GF-D8 (cell line): ENCODE data around the gene TMEM117.
"Not testable (repeated sequence)": the region's sequence is repeated elsewhere in the genome, so short reads cannot be mapped to it uniquely, and the experiment has no call there.

ENCODE experiments used
- DNase-seq: peaks from one replicate; lab custom pipeline; 2025; lab: John Stamatoyannopoulos, UW

The TMEM117 gene

GRCh38 chr12:44299524-44299923 is 463.6 kb downstream of the TMEM117 start:
- DNase-seq: no peak

GRCh38 chr12:44307506-44308168 is 471.8 kb downstream of the TMEM117 start:
- DNase-seq: no peak

GRCh38 chr12:44313188-44313587 is 477.3 kb downstream of the TMEM117 start:
- no peak for DNase-seq

- no peak for DNase-seq
Measured at GRCh38 chr12:44314007-44314500, 478.2 kb downstream of the TMEM117 start.

- DNase-seq: no peak
Measured at GRCh38 chr12:44317651-44318126, 481.8 kb downstream of the TMEM117 start.

- no peak for DNase-seq
Measured at GRCh38 chr12:44331269-44331668, 495.4 kb downstream of the TMEM117 start.

GRCh38 chr12:44334347-44334746 is 498.5 kb downstream of the TMEM117 start:
- DNase-seq: no peak

GRCh38 chr12:44335030-44335429 is 499.1 kb downstream of the TMEM117 start:
- no peak for DNase-seq

GRCh38 chr12:44336577-44336976 is 500.7 kb downstream of the TMEM117 start:
- DNase-seq: no peak

GRCh38 chr12:44342371-44342770 is 506.5 kb downstream of the TMEM117 start:
- no peak for DNase-seq

- no peak for DNase-seq
Measured at GRCh38 chr12:44347145-44347544, 511.3 kb downstream of the TMEM117 start.

GRCh38 chr12:44357494-44357893 is 521.6 kb downstream of the TMEM117 start:
- no peak for DNase-seq

GRCh38 chr12:44358636-44359035 is 522.8 kb downstream of the TMEM117 start:
- DNase-seq: no peak

- DNase-seq: no peak
Measured at GRCh38 chr12:44362947-44363346, 527.1 kb downstream of the TMEM117 start.

- no peak for DNase-seq
Measured at GRCh38 chr12:44367136-44367535, 531.3 kb downstream of the TMEM117 start.

- no peak for DNase-seq
Measured at GRCh38 chr12:44367916-44368315, 532.0 kb downstream of the TMEM117 start.

GRCh38 chr12:44369998-44370397 is 534.1 kb downstream of the TMEM117 start:
- DNase-seq: no peak

GRCh38 chr12:44370982-44371381 is 535.1 kb downstream of the TMEM117 start:
- DNase-seq: no peak

GRCh38 chr12:44372259-44372658 is 536.4 kb downstream of the TMEM117 start:
- no peak for DNase-seq

- DNase-seq: no peak
Measured at GRCh38 chr12:44375694-44376093, 539.8 kb downstream of the TMEM117 start.

GRCh38 chr12:44377443-44378187 is 541.7 kb downstream of the TMEM117 start:
- DNase-seq: no peak

- not testable (repeated sequence) for DNase-seq
Measured at GRCh38 chr12:44379113-44379512, 543.2 kb downstream of the TMEM117 start.

GRCh38 chr12:44379831-44380230 is 544.0 kb downstream of the TMEM117 start:
- no peak for DNase-seq
